HEK293 (cell line): ENCODE results near the gene VRK3.

Source experiments
- FEZF1 ChIP-seq: fragments of 450-650 bp; formaldehyde crosslinking; IDR thresholded peaks from 2 replicates; pipeline ENCODE4 v1.5.1; 2016; ENCODE audit warnings: missing biosample characterization, missing genetic modification characterization
- MYNN ChIP-seq: fragments of 450-650 bp; formaldehyde crosslinking; IDR thresholded peaks from 2 replicates; pipeline ENCODE4 v1.5.1; 2016; ENCODE audit warnings: missing biosample characterization, missing genetic modification characterization, borderline replicate concordance
- REPIN1 ChIP-seq: fragments of 450-650 bp; formaldehyde crosslinking; IDR thresholded peaks from 2 replicates; pipeline ENCODE4 v1.5.1; 2017; ENCODE audit warnings: missing biosample characterization, missing genetic modification characterization, low read depth
- SP2 ChIP-seq: fragments of 450-650 bp; formaldehyde crosslinking; IDR thresholded peaks from 2 replicates; pipeline ENCODE4 v1.5.1; 2016; ENCODE audit warnings: missing biosample characterization, missing genetic modification characterization
- YY1 ChIP-seq: fragments of 450-650 bp; formaldehyde crosslinking; IDR thresholded peaks from 2 replicates; pipeline ENCODE4 v1.5.1; 2018; ENCODE audit warnings: missing biosample characterization, missing genetic modification characterization
- ZBTB1 ChIP-seq: fragments of 450-650 bp; formaldehyde crosslinking; IDR thresholded peaks from 2 replicates; pipeline ENCODE4 v1.5.1; 2016; ENCODE audit warnings: missing biosample characterization, missing genetic modification characterization
- ZNF324 ChIP-seq: fragments of 450-650 bp; formaldehyde crosslinking; IDR thresholded peaks from 2 replicates; pipeline ENCODE4 v1.5.1; 2016; ENCODE audit warnings: missing biosample characterization, missing genetic modification characterization
- ZNF510 ChIP-seq: fragments of 450-650 bp; formaldehyde crosslinking; IDR thresholded peaks from 2 replicates; pipeline ENCODE4 v1.5.1; 2018; ENCODE audit warnings: mild to moderate bottlenecking, missing genetic modification characterization, missing biosample characterization; ENCODE audit not compliant: insufficient replicate concordance
- ZNF521 ChIP-seq: fragments of 450-650 bp; formaldehyde crosslinking; IDR thresholded peaks from 2 replicates; pipeline ENCODE4 v1.5.1; 2017; ENCODE audit warnings: missing biosample characterization, mild to moderate bottlenecking, missing genetic modification characterization
- ZSCAN30 ChIP-seq: fragments of 450-650 bp; IDR thresholded peaks from 2 replicates; pipeline ENCODE4 v1.5.1; 2018; ENCODE audit warnings: missing biosample characterization, mild to moderate bottlenecking, missing genetic modification characterization, moderate library complexity
- TF ChIP-seq, protein P1 (sequence below): fragments of 450-650 bp; formaldehyde crosslinking; IDR thresholded peaks from 2 replicates; pipeline ENCODE4 v1.5.1; 2016; ENCODE audit warnings: missing biosample characterization, missing genetic modification characterization
- TF ChIP-seq, protein P2 (sequence below): fragments of 450-650 bp; formaldehyde crosslinking; IDR thresholded peaks from 2 replicates; pipeline ENCODE4 v1.5.1; 2016; ENCODE audit warnings: missing biosample characterization, missing genetic modification characterization
- TF ChIP-seq, protein P3 (sequence below): fragments of 450-650 bp; formaldehyde crosslinking; IDR thresholded peaks from 2 replicates; pipeline ENCODE4 v1.5.1; 2016; ENCODE audit warnings: missing biosample characterization, missing genetic modification characterization
- TF ChIP-seq, protein P4 (sequence below): fragments of 450-650 bp; formaldehyde crosslinking; optimal IDR thresholded peaks from 2 replicates; pipeline ENCODE3; 2016; ENCODE audit warnings: missing biosample characterization, mild to moderate bottlenecking, missing genetic modification characterization

DNA sequence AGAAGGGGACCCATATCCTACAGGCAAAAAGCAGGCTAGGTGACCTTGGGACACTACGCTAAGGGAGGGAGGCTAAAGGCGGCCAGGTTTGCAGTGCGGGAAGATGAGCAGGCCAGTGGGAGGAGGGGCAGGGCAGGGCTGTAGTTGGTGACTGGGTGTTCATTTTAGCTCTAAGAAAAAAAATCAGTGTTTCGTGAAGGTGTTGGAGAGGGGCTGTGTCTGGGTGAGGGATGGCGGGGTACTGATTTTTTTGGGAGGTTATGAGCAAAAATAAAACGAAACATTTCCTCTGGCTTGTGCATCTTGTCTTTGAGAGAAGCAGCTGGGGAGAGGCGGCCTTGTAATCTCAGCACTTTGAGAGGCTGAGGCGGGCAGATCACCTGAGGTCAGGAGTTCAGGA lies 91.5 kb downstream of the VRK3 start:
- TF ChIP-seq, protein P1, sequence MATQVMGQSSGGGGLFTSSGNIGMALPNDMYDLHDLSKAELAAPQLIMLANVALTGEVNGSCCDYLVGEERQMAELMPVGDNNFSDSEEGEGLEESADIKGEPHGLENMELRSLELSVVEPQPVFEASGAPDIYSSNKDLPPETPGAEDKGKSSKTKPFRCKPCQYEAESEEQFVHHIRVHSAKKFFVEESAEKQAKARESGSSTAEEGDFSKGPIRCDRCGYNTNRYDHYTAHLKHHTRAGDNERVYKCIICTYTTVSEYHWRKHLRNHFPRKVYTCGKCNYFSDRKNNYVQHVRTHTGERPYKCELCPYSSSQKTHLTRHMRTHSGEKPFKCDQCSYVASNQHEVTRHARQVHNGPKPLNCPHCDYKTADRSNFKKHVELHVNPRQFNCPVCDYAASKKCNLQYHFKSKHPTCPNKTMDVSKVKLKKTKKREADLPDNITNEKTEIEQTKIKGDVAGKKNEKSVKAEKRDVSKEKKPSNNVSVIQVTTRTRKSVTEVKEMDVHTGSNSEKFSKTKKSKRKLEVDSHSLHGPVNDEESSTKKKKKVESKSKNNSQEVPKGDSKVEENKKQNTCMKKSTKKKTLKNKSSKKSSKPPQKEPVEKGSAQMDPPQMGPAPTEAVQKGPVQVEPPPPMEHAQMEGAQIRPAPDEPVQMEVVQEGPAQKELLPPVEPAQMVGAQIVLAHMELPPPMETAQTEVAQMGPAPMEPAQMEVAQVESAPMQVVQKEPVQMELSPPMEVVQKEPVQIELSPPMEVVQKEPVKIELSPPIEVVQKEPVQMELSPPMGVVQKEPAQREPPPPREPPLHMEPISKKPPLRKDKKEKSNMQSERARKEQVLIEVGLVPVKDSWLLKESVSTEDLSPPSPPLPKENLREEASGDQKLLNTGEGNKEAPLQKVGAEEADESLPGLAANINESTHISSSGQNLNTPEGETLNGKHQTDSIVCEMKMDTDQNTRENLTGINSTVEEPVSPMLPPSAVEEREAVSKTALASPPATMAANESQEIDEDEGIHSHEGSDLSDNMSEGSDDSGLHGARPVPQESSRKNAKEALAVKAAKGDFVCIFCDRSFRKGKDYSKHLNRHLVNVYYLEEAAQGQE = no peak
- TF ChIP-seq, protein P2, sequence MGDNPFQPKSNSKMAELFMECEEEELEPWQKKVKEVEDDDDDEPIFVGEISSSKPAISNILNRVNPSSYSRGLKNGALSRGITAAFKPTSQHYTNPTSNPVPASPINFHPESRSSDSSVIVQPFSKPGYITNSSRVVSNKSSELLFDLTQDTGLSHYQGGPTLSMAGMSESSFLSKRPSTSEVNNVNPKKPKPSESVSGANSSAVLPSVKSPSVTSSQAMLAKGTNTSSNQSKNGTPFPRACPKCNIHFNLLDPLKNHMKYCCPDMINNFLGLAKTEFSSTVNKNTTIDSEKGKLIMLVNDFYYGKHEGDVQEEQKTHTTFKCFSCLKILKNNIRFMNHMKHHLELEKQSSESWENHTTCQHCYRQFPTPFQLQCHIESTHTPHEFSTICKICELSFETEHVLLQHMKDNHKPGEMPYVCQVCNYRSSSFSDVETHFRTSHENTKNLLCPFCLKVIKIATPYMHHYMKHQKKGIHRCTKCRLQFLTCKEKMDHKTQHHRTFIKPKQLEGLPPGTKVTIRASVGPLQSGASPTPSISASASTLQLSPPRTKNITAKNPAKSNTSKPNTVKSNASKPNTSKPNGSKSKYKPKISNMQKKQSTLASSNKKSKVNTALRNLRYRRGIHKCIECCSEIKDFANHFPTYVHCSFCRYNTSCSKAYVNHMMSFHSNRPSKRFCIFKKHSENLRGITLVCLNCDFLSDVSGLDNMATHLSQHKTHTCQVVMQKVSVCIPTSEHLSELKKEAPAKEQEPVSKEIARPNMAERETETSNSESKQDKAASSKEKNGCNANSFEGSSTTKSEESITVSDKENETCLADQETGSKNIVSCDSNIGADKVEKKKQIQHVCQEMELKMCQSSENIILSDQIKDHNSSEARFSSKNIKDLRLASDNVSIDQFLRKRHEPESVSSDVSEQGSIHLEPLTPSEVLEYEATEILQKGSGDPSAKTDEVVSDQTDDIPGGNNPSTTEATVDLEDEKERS (tag by site-specific recombination) = no peak
- TF ChIP-seq, protein P3, sequence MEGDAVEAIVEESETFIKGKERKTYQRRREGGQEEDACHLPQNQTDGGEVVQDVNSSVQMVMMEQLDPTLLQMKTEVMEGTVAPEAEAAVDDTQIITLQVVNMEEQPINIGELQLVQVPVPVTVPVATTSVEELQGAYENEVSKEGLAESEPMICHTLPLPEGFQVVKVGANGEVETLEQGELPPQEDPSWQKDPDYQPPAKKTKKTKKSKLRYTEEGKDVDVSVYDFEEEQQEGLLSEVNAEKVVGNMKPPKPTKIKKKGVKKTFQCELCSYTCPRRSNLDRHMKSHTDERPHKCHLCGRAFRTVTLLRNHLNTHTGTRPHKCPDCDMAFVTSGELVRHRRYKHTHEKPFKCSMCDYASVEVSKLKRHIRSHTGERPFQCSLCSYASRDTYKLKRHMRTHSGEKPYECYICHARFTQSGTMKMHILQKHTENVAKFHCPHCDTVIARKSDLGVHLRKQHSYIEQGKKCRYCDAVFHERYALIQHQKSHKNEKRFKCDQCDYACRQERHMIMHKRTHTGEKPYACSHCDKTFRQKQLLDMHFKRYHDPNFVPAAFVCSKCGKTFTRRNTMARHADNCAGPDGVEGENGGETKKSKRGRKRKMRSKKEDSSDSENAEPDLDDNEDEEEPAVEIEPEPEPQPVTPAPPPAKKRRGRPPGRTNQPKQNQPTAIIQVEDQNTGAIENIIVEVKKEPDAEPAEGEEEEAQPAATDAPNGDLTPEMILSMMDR (tag by site-specific recombination) = no peak
- no peak for TF ChIP-seq ZNF510 (tag by site-specific recombination)
- TF ChIP-seq FEZF1 (tag by site-specific recombination) = no peak
- no peak for TF ChIP-seq ZSCAN30 (tag by site-specific recombination)
- TF ChIP-seq ZBTB1 (tag by site-specific recombination) = no peak
- no peak for TF ChIP-seq MYNN (tag by site-specific recombination)
- TF ChIP-seq ZNF521 (tag by site-specific recombination) = no peak
- TF ChIP-seq YY1 (tag by site-specific recombination) = no peak
- TF ChIP-seq, protein P4, sequence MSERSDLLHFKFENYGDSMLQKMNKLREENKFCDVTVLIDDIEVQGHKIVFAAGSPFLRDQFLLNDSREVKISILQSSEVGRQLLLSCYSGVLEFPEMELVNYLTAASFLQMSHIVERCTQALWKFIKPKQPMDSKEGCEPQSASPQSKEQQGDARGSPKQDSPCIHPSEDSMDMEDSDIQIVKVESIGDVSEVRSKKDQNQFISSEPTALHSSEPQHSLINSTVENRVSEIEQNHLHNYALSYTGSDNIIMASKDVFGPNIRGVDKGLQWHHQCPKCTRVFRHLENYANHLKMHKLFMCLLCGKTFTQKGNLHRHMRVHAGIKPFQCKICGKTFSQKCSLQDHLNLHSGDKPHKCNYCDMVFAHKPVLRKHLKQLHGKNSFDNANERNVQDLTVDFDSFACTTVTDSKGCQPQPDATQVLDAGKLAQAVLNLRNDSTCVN (tag by site-specific recombination) = no peak
- no peak for TF ChIP-seq SP2 (tag by site-specific recombination)
- no peak for TF ChIP-seq ZNF324 (tag by site-specific recombination)
- no peak for TF ChIP-seq REPIN1
